NCI-H2196 treated with DMSO at 0.1 percent for 48 hours (cell line): ENCODE measurements around the gene DONSON.

Source experiments
- DNase-seq: peaks from one replicate; lab custom pipeline; 2025; ENCODE audit not compliant: unreplicated experiment; lab: John Stamatoyannopoulos, UW

Gene DONSON

DNA sequence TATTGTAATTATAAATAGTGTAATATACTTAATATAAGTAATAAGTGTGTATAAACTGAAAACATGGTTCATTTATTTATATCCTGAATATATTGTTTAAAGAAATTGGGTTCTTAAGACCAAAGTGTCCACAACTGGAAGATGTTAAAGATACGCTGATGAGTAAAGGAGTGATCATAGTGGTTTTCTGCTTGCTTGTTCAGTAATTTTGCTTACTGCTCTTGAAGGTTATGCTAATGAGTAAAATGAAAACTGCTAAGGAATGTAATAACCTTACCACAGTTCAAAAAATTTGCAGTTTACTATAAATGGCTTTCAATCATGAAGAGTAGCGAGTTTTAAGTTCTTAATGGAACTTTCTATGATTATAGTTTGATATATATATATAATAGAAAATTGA, 22.0 kb downstream of the DONSON start:
- DNase-seq = no peak

GRCh38 chr21:33562389-33562788, 26.1 kb downstream of the DONSON start:
- no peak for DNase-seq

GRCh38 chr21:33561373-33561772, 27.1 kb downstream of the DONSON start:
- no peak for DNase-seq

DNA sequence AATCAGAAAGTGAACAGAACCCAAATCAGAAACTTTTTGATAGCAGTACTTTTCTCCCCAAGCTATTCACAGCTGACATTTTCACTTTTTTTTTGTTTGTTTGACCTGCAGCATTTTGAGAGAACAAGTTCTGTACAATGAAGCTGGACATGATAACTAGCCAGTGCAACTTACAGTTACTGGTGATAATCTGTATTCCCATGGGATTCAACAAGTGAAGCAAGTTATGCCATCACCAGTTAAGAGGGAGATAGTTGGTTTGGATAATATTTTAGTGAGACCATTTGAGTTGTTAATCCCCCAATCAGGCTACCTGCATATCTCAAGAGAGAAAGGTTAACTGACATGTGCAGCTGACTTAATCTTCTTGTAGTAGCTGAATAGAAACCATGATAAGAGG, 27.5 kb downstream of the DONSON start:
- DNase-seq = no peak

- DNase-seq = no peak
Observed at GRCh38 chr21:33559813-33560212, 28.7 kb downstream of the DONSON start.

GRCh38 chr21:33558777-33559421, 29.6 kb downstream of the DONSON start:
- DNase-seq = no peak

- DNase-seq = no peak
Observed at GRCh38 chr21:33557447-33557846, 31.0 kb downstream of the DONSON start.

GRCh38 chr21:33554982-33555344, 33.5 kb downstream of the DONSON start:
- no peak for DNase-seq

- DNase-seq = no peak
Observed at GRCh38 chr21:33554236-33554981, 34.1 kb downstream of the DONSON start.

DNA sequence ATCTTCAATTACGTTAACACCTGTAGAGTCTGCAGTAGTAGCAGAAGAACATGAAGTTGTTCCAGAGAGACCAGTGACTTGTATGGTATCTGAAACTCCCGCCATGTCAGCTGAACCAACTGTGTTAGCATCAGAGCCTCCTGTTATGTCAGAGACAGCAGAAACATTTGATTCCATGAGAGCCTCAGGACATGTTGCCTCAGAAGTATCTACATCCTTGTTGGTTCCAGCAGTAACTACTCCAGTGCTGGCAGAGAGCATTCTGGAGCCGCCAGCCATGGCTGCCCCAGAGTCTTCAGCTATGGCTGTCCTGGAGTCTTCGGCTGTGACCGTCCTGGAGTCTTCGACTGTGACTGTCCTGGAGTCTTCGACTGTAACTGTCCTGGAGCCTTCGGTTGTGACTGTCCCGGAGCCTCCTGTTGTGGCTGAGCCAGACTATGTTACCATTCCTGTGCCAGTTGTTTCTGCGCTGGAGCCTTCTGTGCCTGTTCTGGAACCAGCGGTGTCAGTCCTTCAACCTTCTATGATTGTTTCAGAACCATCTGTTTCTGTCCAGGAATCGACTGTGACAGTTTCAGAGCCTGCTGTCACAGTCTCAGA, 35.4 kb downstream of the DONSON start:
- no peak for DNase-seq

DNA sequence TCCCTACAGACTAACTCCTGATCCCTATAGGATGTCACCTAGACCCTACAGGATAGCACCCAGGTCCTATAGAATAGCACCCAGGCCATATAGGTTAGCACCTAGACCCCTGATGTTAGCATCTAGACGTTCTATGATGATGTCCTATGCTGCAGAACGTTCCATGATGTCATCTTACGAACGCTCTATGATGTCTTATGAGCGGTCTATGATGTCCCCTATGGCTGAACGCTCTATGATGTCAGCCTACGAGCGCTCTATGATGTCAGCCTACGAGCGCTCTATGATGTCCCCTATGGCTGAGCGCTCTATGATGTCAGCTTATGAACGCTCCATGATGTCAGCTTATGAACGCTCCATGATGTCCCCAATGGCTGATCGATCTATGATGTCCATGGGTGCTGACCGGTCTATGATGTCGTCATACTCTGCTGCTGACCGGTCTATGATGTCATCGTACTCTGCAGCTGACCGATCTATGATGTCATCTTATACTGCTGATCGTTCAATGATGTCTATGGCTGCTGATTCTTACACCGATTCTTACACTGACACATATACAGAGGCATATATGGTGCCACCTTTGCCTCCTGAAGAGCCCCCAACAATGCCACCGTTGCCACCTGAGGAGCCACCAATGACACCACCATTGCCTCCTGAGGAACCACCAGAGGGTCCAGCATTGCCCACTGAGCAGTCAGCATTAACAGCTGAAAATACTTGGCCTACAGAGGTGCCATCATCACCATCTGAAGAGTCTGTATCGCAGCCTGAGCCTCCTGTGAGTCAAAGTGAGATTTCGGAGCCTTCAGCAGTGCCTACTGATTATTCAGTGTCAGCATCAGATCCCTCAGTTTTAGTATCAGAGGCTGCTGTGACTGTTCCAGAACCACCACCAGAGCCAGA, 36.1 kb downstream of the DONSON start:
- DNase-seq = no peak

GRCh38 chr21:33551664-33552063, 36.8 kb downstream of the DONSON start:
- no peak for DNase-seq

- DNase-seq = no peak
Observed at GRCh38 chr21:33550772-33551660, 37.5 kb downstream of the DONSON start.

DNA sequence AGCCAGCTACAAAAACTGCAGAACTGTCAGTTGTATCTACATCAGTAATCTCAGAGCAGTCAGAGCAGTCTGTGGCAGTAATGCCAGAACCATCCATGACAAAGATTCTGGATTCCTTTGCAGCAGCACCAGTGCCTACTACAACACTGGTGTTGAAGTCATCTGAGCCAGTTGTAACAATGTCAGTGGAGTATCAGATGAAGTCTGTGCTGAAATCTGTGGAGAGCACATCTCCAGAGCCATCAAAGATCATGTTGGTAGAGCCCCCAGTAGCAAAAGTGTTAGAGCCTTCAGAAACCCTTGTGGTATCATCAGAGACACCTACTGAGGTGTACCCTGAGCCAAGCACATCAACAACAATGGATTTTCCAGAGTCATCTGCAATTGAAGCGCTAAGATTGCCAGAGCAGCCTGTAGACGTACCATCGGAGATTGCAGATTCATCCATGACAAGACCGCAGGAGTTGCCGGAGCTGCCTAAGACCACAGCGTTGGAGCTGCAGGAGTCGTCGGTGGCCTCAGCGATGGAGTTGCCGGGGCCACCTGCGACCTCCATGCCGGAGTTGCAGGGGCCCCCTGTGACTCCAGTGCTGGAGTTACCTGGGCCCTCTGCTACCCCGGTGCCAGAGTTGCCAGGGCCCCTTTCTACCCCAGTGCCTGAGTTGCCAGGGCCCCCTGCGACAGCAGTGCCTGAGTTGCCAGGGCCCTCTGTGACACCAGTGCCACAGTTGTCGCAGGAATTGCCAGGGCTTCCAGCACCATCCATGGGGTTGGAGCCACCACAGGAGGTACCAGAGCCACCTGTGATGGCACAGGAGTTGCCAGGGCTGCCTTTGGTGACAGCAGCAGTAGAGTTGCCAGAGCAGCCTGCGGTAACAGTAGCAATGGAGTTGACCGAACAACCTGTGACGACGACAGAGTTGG, 38.4 kb downstream of the DONSON start:
- DNase-seq = no peak

GRCh38 chr21:33546086-33546485, 42.4 kb downstream of the DONSON start:
- DNase-seq = no peak

DNA sequence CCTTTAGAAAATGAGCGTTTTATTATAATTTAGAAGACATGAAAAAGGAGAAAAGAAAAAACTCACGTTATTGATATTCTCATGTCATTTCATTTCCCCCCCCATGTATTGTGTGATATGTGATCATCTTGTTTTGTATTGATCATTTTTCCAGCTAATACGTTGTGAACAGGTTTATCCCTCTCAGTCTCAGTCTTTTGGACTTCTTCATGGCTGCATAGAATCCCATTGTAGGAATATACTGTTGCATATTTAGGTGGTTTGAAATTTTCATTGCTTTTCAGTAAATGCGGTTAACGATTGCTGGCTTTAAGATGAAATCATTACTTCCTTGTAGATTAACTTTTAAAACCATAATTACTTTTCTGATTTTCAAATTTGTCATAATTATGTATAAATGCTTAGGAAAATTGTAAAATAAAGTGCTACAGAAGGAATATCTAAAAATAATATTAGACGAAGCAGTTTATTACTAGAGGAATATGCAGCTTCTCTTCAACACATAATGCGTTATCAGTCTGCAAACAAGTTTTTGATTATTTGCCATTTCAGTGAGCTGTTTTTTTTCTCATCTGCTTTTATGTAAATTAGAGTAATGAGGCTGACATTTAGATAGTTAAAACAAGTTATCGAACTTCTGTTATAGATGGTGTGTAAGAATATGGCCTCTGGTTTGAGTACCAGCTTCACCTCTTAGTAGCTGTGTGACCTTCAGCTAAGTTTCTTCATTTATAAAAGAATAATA, 43.9 kb downstream of the DONSON start:
- DNase-seq = no peak

DNA sequence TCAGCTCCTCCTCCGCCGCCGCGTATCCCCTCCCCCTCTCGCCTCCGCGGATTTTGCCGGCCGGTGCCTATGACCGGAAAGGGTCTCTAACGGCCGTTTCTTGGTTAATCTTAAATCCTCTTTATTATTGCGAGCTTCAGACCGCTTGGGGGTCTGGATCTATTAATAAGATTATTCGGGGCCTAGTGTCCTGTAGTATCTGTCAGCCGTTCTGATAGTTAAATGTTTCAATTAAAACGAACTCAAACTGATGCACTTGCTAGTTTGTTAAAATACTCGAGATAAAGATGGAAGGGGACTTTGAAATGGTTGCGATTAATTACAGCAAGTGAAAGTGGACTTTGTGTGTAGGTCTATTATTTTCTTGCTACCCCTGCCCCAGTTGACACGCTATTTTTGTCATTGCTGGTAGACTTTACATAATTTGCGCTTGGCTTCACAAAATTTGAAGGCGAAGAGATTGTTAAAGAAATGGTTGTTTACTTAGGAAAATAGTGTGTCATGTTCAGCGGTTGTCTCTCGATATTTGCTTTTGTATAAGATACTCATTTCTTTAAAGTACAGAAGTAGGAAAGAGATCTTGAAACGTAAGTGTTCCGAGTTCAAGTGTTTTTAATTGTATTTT, 44.9 kb downstream of the DONSON start:
- no peak for DNase-seq
